PC-9 (cell line): ENCODE results near the gene ZNF474. TPM values are rescaled to one million over a fixed set of nuclear protein-coding genes. Genes with fewer than 3 reads are reported as not detected.

Source experiments
- BruUV-seq: library from RNA; stranded (reverse); fragments of 400-500 nt; replicated peaks from 2 replicates; lab custom pipeline; 2021; lab: Mats Ljungman, UMichigan
- CTCF ChIA-PET: fragments of 300-600 bp; sonication (Branson Sonifier 250); formaldehyde crosslinking; loops from one replicate; lab custom pipeline; 2022; ENCODE audit warnings: antibody characterized with exemption; lab: Charles Lee
- POLR2A ChIA-PET: fragments of 300-600 bp; sonication (Branson Sonifier 250); formaldehyde crosslinking; loops from one replicate; lab custom pipeline; 2022; ENCODE audit warnings: antibody characterized with exemption; ENCODE audit not compliant: unreplicated experiment; lab: Charles Lee
- DNase-seq, 2 experiments: peaks; one replicate each; pipeline versions ENCODE4 v3.0.0 to v3.0.0-alpha.2; 2015 to 2022; ENCODE audit warnings: mixed read lengths in 1 of 2
- H2AFZ ChIP-seq: fragments of 200-600 bp; sonication (generic); 2 replicates; pipeline ENCODE4 v1.8.1; 2017; ENCODE audit warnings: antibody characterized with exemption
- H3F3A ChIP-seq: fragments of 200-600 bp; sonication (generic); 2 replicates; pipeline ENCODE4 v1.8.1; 2017; ENCODE audit warnings: antibody characterized with exemption, mild to moderate bottlenecking, low read depth; ENCODE audit not compliant: insufficient read depth
- H3K27ac ChIP-seq: fragments of 200-600 bp; sonication (generic); 2 replicates; pipeline ENCODE4 v1.6.1; 2016; ENCODE audit warnings: mixed run types
- H3K27me3 ChIP-seq: fragments of 200-600 bp; sonication (generic); 2 replicates; pipeline ENCODE4 v1.6.1; 2016; ENCODE audit warnings: low read depth, mixed run types; ENCODE audit not compliant: insufficient read depth
- H3K36me3 ChIP-seq: fragments of 200-600 bp; sonication (generic); 2 replicates; pipeline ENCODE4 v1.6.1; 2016; ENCODE audit warnings: low read depth, mixed run types
- H3K4me1 ChIP-seq: fragments of 200-600 bp; sonication (generic); replicated peaks from 2 replicates; pipeline ENCODE4 v1.6.1; 2016; ENCODE audit warnings: mixed run types; ENCODE audit not compliant: insufficient read depth
- H3K4me2 ChIP-seq: fragments of 200-600 bp; sonication (generic); 2 replicates; pipeline ENCODE4 v1.6.1; 2017; ENCODE audit warnings: mixed run types
- H3K4me3 ChIP-seq: fragments of 200-600 bp; sonication (generic); 2 replicates; pipeline ENCODE4 v1.6.1; 2016; ENCODE audit warnings: mixed run types
- H3K79me2 ChIP-seq: fragments of 200-600 bp; sonication (generic); 2 replicates; pipeline ENCODE4 v1.6.1; 2017; ENCODE audit warnings: low read depth, mixed run types
- H3K9me2 ChIP-seq: fragments of 200-600 bp; sonication (generic); 2 replicates; pipeline ENCODE4 v1.8.1; 2017; ENCODE audit warnings: mild to moderate bottlenecking; ENCODE audit not compliant: insufficient read depth
- H3K9me3 ChIP-seq: fragments of 200-600 bp; sonication (generic); 2 replicates; pipeline ENCODE4 v1.8.1; 2016; ENCODE audit warnings: low read depth; ENCODE audit not compliant: insufficient read depth
- H4K20me1 ChIP-seq: fragments of 200-600 bp; sonication (generic); 2 replicates; pipeline ENCODE4 v1.8.1; 2017; ENCODE audit not compliant: insufficient read depth
- CTCF ChIP-seq: fragments of 200-600 bp; sonication (generic); conservative IDR thresholded peaks from 2 replicates; pipeline ENCODE4 v1.6.1; 2017; ENCODE audit warnings: mixed run types, antibody characterized with exemption, mild to moderate bottlenecking, moderate library complexity
- EZH2 ChIP-seq: fragments of 200-600 bp; sonication (generic); IDR thresholded peaks from 2 replicates; pipeline ENCODE4 v1.8.0; 2017; ENCODE audit warnings: antibody characterized with exemption, low read depth
- intact Hi-C: fragments of 100-400 bp; cut with micrococcal nuclease; formaldehyde crosslinking; loops from one replicate; pipeline ENCODE4 v1.10.0; 2022; ENCODE audit not compliant: unreplicated experiment
- total RNA-seq: library from RNA; stranded (reverse); gene quantifications from 2 replicates; pipeline ENCODE4 v1.2.3, GENCODE V29; 2021

The ZNF474 gene
- total RNA-seq, 1 experiment from 2014 or later: not detected

- TF ChIP-seq EZH2 (no peak), CTCF (no peak)
- Histone ChIP-seq H3K4me1 (no peaks in the 10 kb centered on the region), H3K4me2 (no peak overlapping the region), H3K36me3 (no peaks in the 10 kb centered on the region), H3K27me3 (no peaks in the 10 kb centered on the region), H3F3A (no peaks in the 10 kb centered on the region), H3K9me2 (no peaks in the 10 kb centered on the region), H2AFZ (no peak overlapping the region), H3K4me3 (no peak overlapping the region), H3K79me2 (no peaks in the 10 kb centered on the region), H3K27ac (no peak overlapping the region), H4K20me1 (no peaks in the 10 kb centered on the region; the same call in 1 of the 2 replicates), H3K9me3 (no peaks in the 10 kb centered on the region)
- intact Hi-C loops: no loop called here
- POLR2A ChIA-PET: no interaction called here
- DNase-seq: no peak
- CTCF ChIA-PET: no interaction called here
- no TSS peak for BruUV-seq
Observed at GRCh38 chr5:122177161-122177560, 47.8 kb downstream of the ZNF474 start.

GRCh38 chr5:122179701-122180100 is 50.4 kb downstream of the ZNF474 start:
- H3K27ac ChIP-seq: no peak overlapping the region
- H3K4me2 ChIP-seq: no peak overlapping the region
- H3K4me1 ChIP-seq: no peaks in the 10 kb centered on the region
- no peak overlapping the region for H2AFZ ChIP-seq
- H3K36me3 ChIP-seq: no peaks in the 10 kb centered on the region
- H3K79me2 ChIP-seq: no peaks in the 10 kb centered on the region
- no peak overlapping the region for H3K4me3 ChIP-seq
- intact Hi-C loops: no loop called here
- ChIA-PET CTCF (no interaction called here), POLR2A (no interaction called here)
- H4K20me1 ChIP-seq: no peaks in the 10 kb centered on the region; the same call in 1 of the 2 replicates
- no peaks in the 10 kb centered on the region for H3K27me3 ChIP-seq
- no peaks in the 10 kb centered on the region for H3F3A ChIP-seq
- no peaks in the 10 kb centered on the region for H3K9me3 ChIP-seq
- BruUV-seq: no TSS peak
- no peak for DNase-seq
- TF ChIP-seq CTCF (no peak), EZH2 (no peak)
- H3K9me2 ChIP-seq: no peaks in the 10 kb centered on the region

- intact Hi-C loops: no loop called here
- Histone ChIP-seq H4K20me1 (no peaks in the 10 kb centered on the region; the same call in 1 of the 2 replicates), H3F3A (no peaks in the 10 kb centered on the region), H3K27me3 (no peaks in the 10 kb centered on the region), H3K4me2 (no peak overlapping the region), H3K36me3 (no peaks in the 10 kb centered on the region), H3K4me1 (no peaks in the 10 kb centered on the region), H3K79me2 (no peaks in the 10 kb centered on the region), H3K27ac (no peak overlapping the region), H3K4me3 (no peak overlapping the region), H3K9me2 (no peaks in the 10 kb centered on the region), H3K9me3 (no peaks in the 10 kb centered on the region), H2AFZ (no peak overlapping the region)
- ChIA-PET CTCF (no interaction called here), POLR2A (no interaction called here)
- DNase-seq: no peak
- no TSS peak for BruUV-seq
- TF ChIP-seq EZH2: no peak
- no peak for TF ChIP-seq CTCF
Observed at GRCh38 chr5:122180146-122180712, 50.9 kb downstream of the ZNF474 start.
